ENCODE results near the gene SLC1A4. TPM values are rescaled to one million over a fixed set of nuclear protein-coding genes. Genes with fewer than 3 reads are reported as not detected.

SLC1A4 gene
- total RNA-seq: 24.5 TPM

GRCh38 chr2:64989126-64989981, at the start of gene SLC1A4:
TSS of gene SLC1A4 (plus strand) at chr2:64989399. CDS start at chr2:64989644, 245 bp downstream.

DNA sequence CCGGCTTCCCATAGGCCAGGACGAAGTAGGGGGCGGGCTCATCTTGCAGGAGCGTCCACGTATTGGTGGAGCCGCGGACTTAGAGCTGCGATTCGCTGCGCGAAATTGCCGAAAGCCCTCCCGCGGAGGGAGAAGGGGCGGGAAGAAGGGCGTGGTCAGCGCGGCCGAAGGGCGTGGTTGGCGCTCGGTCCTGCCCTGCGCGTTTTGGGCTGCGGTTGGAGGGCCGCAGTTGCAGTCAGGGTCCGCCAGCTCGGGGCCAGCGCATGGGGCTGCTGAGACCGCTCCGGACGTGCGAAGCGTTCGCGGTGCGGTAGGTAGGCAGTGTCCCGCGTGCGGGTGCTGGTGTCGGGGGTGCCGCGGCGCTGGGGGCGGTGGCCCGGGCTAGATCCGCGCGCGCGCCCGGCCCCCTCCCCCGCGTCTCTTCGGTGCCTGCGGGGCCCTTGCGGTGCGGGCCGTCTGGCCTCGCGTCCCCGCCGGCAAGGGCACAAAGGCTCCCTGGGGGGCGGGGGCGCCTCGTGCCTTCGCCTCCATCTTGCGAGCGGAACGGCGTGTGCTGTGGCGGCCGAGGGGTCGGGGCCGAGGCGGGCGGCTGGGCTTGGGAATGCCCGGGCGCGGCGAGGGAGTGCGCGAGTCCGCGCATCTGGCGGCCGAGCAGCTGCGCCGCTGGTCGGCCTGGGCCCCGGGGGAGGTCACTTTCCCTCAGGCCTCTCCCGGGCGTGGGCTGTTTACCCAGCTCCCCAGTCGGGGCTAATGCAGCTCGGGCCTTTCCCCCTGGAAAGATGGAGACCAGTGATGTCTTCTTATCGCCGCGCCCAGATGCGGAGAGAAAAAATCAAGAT, 67.2 kb downstream of the SLC1A4 start, which contains the start of gene CEP68:
CEP68 (plus strand) TSS at position 202 of the 839 bp plus-strand sequence. CDS start 13,029 bp downstream, outside the sequence.

Other genes with a start within 250 kb of the SLC1A4 start
- gene CEP68, start 67.0 kb downstream of the SLC1A4 start, total RNA-seq: 49.8 TPM
- gene RAB1A, start 140.7 kb downstream of the SLC1A4 start, total RNA-seq: 110 TPM
- gene ACTR2, start 238.4 kb downstream of the SLC1A4 start, total RNA-seq: 128 TPM